NCI-H1436 treated with DMSO at 0.1 percent for 48 hours (cell line): Measurements from ENCODE around the gene LRRFIP2.
"Not testable (repeated sequence)": the region's sequence is repeated elsewhere in the genome, so short reads cannot be mapped to it uniquely, and the experiment has no call there.

Experiments
- DNase-seq: peaks from one replicate; lab custom pipeline; 2025; lab: John Stamatoyannopoulos, UW

LRRFIP2 gene

DNA sequence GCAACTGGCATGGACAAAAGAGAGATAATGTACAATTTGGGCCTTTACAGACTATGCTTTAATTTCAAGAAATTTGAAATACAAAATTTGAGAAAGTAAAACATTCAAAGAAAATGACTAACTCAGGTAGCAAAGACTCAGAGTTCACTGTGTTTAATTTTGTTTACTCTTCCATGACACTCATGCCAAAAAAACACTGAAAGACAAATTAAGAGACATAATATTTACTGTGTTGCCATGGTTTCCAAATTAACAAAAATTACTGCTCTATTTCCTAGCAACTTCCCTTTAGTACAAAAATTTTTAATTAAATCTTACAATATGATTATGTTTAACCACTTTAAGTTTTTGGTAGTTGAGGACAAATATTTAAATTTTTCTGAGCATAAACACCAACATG is 29.6 kb downstream of the LRRFIP2 start:
- no peak for DNase-seq

DNA sequence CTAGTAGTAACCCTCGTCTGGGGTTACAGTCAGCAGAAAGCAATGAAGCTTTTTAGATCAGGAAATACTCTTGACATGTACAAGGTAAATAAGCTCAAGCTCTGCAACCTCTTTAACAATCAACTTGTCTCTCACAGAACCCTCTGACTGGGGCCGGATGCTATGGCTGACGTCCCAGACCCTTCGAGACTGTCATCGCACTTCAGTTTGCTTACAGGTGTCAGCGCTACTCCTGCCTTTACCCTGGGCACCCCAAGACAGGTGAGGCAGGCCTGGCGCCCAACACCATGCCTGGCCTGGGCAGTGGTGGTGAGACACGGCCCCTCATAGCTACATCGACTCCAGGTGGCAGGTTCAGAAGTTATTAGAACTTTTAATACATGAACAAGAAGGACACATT is 30.6 kb downstream of the LRRFIP2 start:
- no peak for DNase-seq

DNA sequence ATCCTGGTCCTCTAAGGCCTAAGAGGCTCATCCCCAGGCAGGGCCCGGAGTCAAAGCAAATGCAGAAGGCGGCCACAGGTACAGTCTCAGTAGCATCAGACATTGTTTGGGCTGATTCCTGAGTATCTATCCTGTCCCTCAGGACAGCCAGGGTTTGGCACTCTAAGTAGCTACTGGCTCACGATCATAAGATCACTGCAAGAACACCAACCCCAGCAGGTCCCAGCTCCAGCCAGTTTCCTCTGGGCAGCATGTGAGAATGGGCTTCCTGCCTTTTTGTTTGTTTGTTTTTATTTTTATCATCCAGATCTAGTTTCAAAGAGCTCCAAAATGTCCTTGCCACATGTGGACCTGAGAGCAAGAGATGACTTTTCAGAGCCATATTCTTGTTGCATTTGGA is 32.7 kb downstream of the LRRFIP2 start:
- DNase-seq, result no peak

DNA sequence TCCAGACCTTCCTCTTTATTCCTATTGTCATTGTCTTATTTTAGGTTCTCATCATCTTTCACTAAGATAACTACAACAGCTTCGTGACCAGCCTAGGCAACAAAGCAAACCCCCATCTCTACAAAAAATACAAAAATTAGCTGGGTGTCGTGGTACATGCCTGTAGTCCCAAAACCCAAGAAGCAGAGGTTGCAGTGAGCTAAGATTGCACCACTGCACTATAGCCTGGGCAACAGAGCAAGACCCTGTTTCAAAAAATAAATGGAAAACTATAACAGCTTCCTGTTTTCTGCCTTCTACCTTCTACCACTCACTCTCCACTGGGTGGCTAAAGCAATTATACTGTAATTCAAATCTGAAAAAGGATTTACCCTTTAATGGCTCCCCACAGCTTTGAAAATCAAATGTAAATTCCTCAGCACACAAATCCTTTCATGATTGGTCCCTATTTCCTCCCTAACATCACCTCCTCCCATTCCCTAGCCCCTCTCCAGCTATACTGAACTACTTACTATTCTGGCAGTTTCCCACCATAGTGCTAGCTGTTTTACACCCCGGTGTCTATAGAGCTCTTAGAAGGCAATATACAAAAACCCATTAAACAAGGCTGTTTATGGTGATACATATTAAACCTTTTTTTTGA is 33.4 kb downstream of the LRRFIP2 start:
- DNase-seq, result no peak

DNA sequence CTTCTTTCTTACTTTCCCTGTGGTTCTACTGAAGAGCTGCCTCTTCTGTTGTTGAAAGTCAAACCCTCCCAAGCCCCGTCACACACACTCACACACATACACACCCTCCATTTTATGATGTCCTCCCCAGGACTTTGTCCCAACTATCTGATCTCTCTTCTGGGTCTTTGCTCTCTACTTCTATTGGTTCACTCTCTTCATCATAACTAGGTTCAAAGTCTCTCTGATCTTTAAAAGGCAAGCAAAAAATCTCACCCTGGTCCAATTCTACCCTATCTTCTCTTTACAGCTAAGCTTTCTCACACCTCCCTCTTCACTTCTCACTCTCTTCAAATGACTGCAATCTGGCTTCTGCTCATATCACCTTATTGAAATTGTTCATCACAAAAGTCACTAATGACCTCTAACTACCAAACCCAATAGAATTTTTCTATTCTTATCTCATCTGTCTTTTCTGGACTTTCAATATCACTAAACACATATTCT is 34.8 kb downstream of the LRRFIP2 start:
- no peak for DNase-seq

DNA sequence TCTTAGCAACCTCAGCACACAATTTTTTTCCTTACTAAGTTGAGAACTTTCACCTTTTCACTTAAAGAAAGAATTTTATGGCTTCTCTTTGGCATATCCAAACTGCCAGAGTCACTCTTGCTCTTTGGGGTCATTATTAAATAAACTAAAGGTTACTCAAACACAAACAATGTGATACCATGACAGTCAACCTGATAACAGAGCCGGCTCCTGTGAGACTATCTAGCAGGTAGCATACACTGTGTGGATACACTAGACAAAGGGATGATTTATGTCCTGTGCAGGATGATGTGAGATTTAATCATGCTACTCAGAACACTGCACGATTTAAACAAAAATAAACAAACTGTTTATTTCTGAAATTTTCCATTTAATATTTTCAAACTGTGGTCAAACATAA is 35.6 kb downstream of the LRRFIP2 start:
- DNase-seq, result no peak

DNA sequence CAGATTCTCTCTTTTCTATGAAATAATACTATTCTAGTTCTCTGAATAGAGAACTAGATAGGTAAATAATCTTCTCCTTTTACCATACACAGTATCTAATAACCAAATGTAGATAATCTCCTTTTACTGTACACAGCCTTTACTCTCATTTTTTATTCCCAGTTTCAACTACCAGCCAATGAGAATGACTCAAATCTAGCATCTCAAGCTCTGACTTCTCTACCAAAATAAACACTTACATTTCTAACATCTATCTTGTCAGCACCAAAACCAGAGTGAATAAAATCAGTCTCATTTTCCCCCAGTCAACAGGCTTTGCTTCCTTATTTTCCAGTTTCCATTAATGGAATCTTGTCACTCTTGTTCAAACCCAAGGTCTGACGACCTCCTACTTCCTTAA is 36.9 kb downstream of the LRRFIP2 start:
- no peak for DNase-seq

DNA sequence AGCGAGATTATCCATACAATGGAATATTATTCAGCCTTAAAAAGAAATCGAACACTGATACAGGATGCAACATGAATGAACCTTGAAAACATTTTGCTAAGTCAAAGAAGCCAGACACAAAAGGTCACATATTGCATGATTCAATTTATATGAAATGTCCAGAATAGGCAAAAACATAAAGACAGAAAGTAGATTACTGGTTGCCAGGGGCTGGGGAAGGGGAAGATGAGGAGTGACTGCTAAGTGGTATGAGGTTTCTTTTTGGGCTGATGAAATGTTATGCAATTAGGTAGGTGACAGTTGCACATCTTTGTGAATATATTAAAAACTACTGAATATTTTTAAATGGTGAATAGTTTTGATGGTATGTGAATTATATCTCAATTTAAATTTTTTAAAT is 38.3 kb downstream of the LRRFIP2 start:
- DNase-seq, result no peak

DNA sequence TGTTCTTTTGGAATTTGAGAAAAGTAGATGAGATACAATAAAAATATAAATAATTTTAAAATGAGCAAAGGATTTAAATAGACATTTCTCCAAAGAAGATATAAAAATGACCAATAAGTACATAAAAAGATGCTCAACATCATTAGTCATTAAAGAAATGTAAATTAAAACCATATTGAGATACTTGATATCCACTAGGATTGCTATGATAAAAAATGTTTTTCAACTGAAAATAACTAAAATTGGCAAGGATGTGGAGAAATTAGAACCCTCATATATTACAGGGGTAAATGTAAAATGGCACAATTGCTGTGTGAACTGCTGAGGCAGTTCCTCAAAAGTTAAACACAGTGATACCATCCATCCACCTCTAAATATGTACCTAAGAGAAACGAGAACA is 38.8 kb downstream of the LRRFIP2 start:
- no peak for DNase-seq

DNA sequence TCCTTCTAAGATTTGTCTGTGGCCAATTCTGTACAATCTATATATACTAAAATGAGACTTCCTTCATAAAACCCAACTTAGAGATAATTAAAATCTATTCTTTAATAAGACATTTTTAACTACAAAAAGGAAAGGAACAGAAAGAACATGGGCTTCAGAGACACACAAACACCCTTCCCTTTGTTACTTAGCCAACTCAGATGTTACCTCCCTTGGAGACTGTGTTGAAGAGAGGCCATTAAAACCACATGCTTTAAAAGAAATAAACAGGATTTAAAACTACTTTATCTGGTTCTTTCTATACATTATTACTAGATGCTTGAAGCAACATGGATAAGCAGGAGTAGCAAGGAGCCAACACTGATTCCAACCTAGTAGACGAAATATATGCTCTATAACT is 42.0 kb downstream of the LRRFIP2 start:
- DNase-seq, result no peak

DNA sequence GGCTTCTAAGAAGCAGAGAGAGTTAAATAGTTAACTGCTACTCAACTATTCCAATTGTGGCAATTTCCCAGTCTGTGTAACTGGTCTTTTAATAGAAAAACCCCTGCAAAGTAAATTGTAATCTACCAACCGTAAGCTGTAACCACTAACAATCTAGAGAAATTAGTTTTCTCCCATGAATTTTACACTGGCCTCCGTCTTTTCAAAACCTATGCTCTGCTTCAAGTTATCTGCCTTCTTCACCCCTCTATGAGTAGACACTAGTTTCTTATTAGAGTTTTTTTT is 42.6 kb downstream of the LRRFIP2 start:
- DNase-seq, result no peak

DNA sequence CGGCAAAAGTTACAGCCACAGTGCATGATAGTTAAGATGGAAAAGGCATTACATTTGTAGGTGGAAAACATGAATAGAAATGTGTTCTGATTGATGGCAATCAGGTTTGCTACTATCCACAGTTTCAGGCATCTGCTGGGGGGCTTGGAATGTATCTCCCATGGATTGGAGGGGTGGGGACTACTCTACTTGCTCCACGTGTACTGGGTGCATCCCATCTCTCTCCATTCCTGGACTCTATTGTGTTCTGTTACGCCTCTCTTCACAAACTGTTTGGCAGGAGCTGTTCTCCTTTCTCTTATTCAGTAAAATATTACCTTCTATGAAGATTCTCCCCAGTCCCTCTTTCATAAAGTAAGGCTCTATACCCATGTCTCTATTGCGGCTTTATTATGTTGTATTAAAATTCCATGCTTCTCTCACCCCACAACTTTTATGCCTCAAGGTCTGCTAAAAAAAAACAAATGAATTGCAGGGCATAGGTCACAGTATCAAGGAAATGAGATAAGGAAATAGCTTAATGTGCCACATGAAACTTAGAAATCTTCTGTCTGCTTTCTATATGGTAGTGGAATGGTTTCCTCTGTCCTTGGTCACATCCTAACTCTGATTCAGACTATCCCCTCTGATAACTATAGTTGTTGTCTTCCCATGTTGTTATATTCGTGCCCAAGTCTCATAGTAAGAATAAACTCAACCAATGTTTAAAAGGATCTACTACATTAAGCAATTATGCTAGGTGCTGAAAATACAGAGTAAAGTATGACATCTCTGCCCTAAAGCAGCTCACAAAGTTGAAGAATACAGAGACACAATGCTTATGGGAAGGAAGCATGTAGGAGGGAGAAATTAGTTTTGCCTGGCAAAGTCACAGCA is 43.2 kb downstream of the LRRFIP2 start:
- DNase-seq, result no peak

DNA sequence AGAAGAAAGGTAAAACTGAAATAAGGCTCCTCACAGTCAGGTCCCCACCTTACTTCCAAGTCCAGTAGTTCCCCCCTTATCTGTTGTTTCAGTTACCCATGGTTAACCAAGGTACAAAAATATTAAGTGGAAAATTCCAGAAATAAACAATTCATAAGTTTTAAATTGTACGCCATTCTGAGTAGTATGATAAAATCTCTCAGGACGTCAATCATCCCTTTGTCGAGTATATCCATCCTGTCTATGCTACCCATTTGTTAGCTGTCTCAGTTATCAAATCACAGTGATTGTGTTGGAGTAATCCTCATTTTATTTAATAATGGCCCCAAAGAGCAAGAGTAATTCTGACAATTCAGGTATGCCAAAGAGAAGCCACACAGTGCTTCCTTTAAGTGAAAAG is 43.9 kb downstream of the LRRFIP2 start:
- DNase-seq, result no peak

DNA sequence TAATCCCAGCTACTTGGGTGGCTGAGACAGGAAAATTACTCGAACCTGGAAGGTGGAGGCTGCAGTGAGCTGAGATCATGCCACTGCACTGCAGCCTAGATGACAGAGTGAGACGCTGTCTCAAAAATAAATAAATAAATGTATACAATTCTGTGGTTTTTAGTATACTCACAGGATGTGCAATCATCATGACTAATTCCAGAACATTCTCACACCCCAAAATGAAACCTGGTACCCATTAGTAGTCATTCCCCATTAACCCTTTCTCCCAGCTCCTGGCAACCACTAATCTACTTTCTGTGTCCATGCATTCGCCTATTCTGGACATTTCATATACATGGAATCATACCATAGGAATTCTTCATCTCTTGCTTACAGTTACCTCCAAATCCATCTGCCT is 44.5 kb downstream of the LRRFIP2 start:
- DNase-seq, result no peak

DNA sequence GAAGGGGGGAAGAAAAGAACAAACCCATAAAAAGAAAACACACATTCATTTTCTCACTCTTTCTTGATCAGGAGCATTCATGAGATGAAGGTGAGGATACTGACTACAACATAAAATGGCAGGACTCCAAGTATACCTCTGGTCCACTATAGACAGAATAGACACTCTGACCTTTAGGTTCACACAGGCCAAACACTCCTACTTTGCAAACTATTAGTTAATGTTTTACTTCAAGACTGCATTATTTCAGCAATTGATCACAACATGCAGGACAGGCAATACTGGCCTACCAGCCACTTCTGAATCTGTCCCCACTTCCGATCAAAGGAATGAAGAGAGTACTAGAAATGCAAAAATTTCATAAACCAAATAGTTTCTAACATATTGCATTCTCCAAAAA is 47.0 kb downstream of the LRRFIP2 start:
- no peak for DNase-seq

DNA sequence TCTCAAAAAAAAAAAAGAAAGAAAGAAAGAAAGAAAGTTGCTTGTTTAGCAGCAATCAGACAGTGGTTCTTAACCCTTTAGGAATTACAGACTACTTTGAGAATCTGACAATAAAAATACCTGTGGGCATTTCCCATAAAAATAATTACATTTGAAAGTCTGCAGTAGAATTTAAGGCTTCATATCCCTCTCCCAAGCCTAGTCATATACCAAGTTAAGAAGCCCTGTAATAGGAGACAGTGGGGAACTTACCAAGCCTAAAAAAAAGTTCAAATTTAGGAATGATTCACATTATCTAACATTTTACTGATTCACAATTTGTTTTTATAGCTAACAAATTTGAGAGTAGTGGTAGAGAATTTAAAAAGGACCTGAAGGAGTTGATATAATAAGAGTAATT is 47.5 kb downstream of the LRRFIP2 start:
- no peak for DNase-seq

DNA sequence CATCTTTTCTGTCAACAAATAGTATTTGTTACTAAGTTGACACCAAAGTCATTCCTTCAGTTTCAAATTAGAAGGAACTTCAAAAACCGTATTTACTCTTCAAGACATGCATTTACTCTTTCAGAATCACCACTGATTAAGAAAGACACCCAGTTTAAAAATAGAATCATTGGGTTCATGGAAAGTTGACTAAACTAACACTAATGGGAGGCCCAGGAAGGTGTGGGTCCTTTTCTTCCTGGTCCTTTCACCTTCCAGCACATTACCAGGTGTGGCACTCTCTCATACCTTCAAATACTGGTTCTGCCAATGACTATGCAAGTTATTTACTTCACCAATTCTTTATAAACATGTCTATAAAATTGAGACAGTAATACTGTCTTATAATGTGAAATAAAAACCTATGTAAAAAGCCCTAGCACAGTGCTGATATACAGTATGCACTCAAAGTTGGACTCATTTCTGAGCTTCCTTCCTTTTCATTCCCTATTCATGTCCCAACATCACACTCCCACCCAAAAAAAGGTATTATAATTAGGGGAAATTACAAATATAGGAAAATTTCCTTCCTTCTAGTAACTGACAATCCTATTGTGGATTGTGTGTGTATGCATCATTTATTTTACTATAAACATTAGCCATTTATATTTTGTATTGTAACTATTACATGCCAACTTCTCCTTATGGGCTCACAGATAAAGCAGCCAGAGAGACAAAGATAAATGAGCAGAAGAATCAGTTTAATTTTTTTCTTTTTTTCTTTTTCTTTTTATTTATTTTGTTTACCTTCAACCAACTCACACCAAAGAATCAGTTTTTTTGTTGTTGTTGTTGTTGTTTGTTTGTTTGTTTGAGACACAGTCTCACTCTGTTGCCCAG is 48.9 kb downstream of the LRRFIP2 start:
- no peak for DNase-seq

DNA sequence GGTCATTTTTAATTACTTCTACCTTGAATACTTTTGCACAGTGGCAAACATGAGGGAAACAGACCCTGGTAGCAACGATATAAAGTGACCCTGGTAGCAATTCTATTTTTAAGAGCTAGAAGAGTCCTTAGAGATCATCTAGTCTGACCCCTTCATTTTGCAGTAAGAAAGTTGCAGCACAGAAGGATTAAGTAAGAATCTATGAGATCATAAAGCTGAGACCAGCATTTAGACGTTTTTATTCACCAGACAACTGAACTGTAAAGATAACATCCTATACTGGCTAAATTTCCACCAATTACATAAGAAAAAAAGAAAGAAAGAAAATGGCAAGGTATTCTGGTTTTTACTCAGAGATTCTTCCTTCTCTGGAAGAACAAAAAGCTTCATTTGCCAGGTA is 49.9 kb downstream of the LRRFIP2 start:
- no peak for DNase-seq

DNA sequence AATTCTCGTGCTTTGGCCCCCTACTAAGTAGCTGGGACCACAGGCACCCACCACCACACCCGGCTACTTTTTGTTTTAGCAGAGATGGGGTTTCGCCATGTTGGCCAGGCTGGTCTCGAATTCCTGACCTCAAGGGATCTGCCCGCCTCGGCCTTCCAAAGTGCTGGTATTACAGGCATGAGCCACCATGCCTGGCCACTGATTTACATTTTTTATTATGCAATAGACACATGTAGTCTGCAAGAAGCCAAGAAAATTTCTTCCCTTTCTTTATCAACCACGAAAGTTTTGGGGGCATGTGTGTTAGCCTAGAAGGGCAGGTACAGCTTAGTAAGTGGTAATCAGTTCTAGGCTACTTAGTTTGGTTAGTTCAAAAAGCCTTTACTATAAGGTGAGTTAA is 51.1 kb downstream of the LRRFIP2 start:
- no peak for DNase-seq

DNA sequence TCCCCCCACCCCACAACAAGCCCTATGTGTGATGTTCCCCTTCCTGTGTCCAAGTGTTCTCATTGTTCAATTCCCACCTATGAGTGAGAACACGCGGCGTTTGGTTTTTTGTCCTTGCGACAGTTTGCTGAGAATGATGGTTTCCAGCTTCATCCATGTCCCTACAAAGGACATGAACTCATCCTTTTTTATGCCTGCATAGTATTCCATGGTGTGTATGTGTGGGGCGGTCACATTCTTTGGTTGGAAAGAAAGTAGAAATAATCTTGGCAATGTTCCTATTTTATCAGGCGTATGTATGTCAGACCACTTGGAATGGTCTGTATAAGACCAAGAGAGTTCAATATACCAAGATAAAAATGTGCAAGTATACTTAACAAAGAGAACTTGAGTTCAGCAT is 52.3 kb downstream of the LRRFIP2 start:
- not testable (repeated sequence) for DNase-seq

DNA sequence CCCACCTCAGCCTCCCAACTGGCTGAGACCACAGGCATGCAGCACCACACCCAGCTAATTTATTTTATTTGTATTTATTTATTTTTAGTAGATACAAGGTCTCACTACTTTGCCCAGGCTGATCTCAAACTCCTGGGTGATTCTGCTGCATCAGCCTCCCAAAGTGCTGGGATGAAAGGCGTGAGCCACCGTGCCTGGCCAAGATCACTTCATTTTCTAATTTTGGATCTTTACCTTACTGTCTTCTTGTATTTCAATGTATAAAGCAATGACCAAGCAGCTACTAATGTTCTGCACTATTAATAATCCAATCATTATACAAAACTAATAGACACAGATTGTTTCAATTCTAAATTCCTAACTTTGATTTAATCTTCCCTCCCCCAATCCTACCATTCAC is 56.2 kb downstream of the LRRFIP2 start:
- DNase-seq, result no peak

DNA sequence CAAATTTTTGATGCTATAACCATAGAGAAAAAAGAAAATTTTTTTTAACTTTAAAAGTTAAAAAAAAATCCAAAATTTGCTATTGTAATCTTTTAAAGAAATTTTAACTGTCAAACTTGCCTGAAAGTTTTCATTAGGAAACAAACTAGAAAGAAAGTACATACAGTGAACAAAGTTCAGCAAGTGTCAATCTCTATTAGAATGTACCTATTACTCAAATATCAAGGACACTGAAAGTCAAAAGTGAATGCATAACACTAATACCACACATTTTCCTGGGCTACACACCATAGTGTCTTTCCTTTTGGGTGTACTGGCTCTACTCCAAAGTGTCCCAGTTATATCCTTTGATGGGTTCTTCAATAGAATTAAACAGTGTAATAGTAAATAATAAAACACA is 56.8 kb downstream of the LRRFIP2 start:
- DNase-seq, result no peak

DNA sequence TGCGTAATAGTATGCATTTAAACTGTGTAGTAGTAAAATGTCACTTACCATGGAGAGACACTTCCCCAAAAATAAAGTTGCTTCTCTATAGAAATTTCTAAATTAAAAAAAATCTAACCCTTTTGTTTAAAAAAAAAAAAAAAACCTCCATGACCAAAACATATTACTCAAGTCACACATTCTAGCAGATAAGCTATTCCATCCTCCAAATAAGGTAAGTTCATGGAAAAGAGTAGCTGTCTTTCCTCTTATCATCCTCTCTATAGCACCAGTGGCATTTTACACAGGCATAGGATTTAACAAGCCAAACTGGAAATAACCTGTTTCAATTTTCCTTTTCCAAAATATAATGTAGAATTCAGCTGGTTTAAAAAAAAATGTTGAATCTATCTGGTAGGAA is 57.4 kb downstream of the LRRFIP2 start:
- no peak for DNase-seq
